GM19372 (cell line): ENCODE data around the gene NAAA.

ENCODE experiments used
- ATAC-seq: cut with Tn5 transposase; IDR thresholded peaks from one replicate; pipeline ENCODE4 v1.9.1; 2021; ENCODE audit warnings: mild to moderate bottlenecking, low read depth, moderate library complexity; ENCODE audit not compliant: unreplicated experiment

The NAAA gene

DNA sequence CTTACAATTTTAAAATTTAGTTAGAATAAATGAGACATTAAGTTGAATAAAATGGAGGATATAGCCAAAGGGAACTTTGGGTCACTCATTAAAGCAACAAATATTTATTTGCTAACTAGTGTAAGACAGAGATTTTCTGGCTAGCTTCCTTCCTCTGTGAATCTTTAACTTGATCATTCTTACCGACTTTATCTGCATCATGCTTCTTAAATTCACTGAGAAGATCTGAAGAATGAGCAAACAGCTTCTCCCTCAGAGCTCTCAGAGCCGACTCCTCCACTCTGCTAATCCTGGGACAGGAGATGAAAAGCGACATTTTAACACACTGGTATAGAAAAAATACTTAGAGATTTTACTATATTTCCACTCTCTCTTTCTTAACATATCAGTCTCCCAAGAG, 73.7 kb downstream of the NAAA start:
- no peak for ATAC-seq
